Testis (tissue), 3 donors: ENCODE data around the gene POR. TPM values are rescaled to one million over a fixed set of nuclear protein-coding genes. Genes with fewer than 3 reads are reported as not detected.

ENCODE experiments used
- DNase-seq: peaks from one replicate; pipeline ENCODE4 v3.0.0-alpha.2; 2019
- H3K27ac ChIP-seq, 2 donors: fragments of 200-600 bp; sonication (generic); one replicate each; pipeline ENCODE4 v1.5.1; 2019
- H3K27me3 ChIP-seq: fragments of 200-600 bp; sonication (generic); one replicate; pipeline ENCODE4 v1.5.1; 2019
- H3K36me3 ChIP-seq: fragments of 200-600 bp; sonication (generic); one replicate; pipeline ENCODE4 v1.5.1; 2017; ENCODE audit warnings: low read depth; ENCODE audit errors: missing control alignments
- H3K4me1 ChIP-seq: fragments of 200-600 bp; sonication (generic); one replicate; pipeline ENCODE4 v1.5.1; 2019
- H3K4me3 ChIP-seq, 2 donors: fragments of 200-600 bp; sonication (generic); one replicate each; pipeline ENCODE4 v1.5.1; 2017 to 2019
- H3K9me3 ChIP-seq: fragments of 200-600 bp; sonication (generic); one replicate; pipeline ENCODE4 v1.5.1; 2017
- CTCF ChIP-seq, 3 experiments: fragments of 450-650 bp in 2 of 3; fragments of 200-600 bp in 1 of 3; sonication (generic) in 1 of 3; IDR thresholded peaks; one replicate each; pipeline ENCODE4 v1.5.1; 2016 to 2019; ENCODE audit warnings: antibody characterized with exemption in 3 of 3, mild to moderate bottlenecking in 2 of 3, moderate library complexity in 1 of 3
- POLR2A ChIP-seq: fragments of 450-650 bp; IDR thresholded peaks from one replicate; pipeline ENCODE4 v1.6.1; 2017; ENCODE audit warnings: antibody characterized with exemption, mild to moderate bottlenecking, moderate library complexity
- WGBS, 2 donors: methylation state at CpG; one replicate each; pipeline ENCODE4 v1.1.5; 2018; 5-methylcytosine and 5-hydroxymethylcytosine counted together
- intact Hi-C: fragments of 100-400 bp; cut with DNase I; formaldehyde crosslinking; loops from one replicate; pipeline ENCODE4 v1.15.1; 2023; ENCODE audit warnings: low total_unique reads
- polyA plus RNA-seq: library from polyadenylated mRNA; stranded (reverse); fragments of 350-450 nt; fragmentation: Illumina TruSeq; extraction: RNeasy Lipid Tissue Mini Kit (QIAGEN cat#74804); gene quantifications from one replicate; pipeline ENCODE4 v1.2.3, GENCODE V29; 2014; ENCODE audit warnings: low read depth, low replicate concordance; ENCODE audit not compliant: insufficient read depth
- total RNA-seq, 2 donors: library from RNA; depleted of rRNA; stranded (reverse); fragments of >200 nt; gene quantifications; one replicate each; pipeline ENCODE4 v1.2.3, GENCODE V29; 2016

Gene POR
- total and polyA plus RNA-seq, 3 donors from 2014 or later, result 98.5 to 169 (median 122) TPM

- TF ChIP-seq POLR2A (no peak), CTCF (IDR thresholded peaks at IDR 0.05) (no peak)
- intact Hi-C loops, result no loop called here
- Histone ChIP-seq H3K27me3 (no peaks in the 10 kb centered on the region), H3K4me3 (no peak overlapping the region), H3K4me1 (peaks cover 11% of the 10 kb centered on the region), H3K27ac (no peak overlapping the region), H3K36me3 (no peaks in the 10 kb centered on the region), H3K9me3 (no peaks in the 10 kb centered on the region)
- DNase-seq, result no peak
- WGBS, 2 donors, result 92% methylated on average over 21 of the region's 21 CpGs
Observed at GRCh38 chr7:75875113-75876080, 39.6 kb upstream of the POR start.

- H3K9me3 ChIP-seq, result no peaks in the 10 kb centered on the region
- WGBS, 2 donors, result 79% methylated on average over 11 of the region's 11 CpGs
- no peak for DNase-seq
- H3K36me3 ChIP-seq, result no peaks in the 10 kb centered on the region
- no peak overlapping the region for H3K27ac ChIP-seq
- no peak overlapping the region for H3K4me3 ChIP-seq
- TF ChIP-seq CTCF (IDR thresholded peaks at IDR 0.05) (no peak), POLR2A (no peak)
- H3K4me1 ChIP-seq, result peaks cover 11% of the 10 kb centered on the region
- intact Hi-C loops, result no loop called here
- H3K27me3 ChIP-seq, result no peaks in the 10 kb centered on the region
Observed at GRCh38 chr7:75876126-75876881, 38.7 kb upstream of the POR start.

GRCh38 chr7:75878312-75878768, 36.6 kb upstream of the POR start:
- H3K27me3 ChIP-seq, result no peaks in the 10 kb centered on the region
- DNase-seq, result no peak
- H3K4me3 ChIP-seq, result peak overlapping the region; percentile 90 to 92
- no peaks in the 10 kb centered on the region for H3K36me3 ChIP-seq
- H3K27ac ChIP-seq, result peak overlapping the region; percentile 89 to 94
- 5 to 7% methylated on average over 10 of the region's 10 CpGs for WGBS, 2 donors
- no peak for TF ChIP-seq POLR2A
- TF ChIP-seq CTCF (IDR thresholded peaks at IDR 0.05), result no peak
- intact Hi-C loops, result no loop called here
- H3K4me1 ChIP-seq, result peaks cover 6% of the 10 kb centered on the region
- no peaks in the 10 kb centered on the region for H3K9me3 ChIP-seq

- Histone ChIP-seq H3K27ac (peak within 1 kb of the TSS; percentile 89 to 94), H3K27me3 (no peaks in the 10 kb centered on the region), H3K9me3 (no peaks in the 10 kb centered on the region), H3K4me3 (peak within 1 kb of the TSS; percentile 90 to 92), H3K36me3 (no peaks in the 10 kb centered on the region), H3K4me1 (peaks cover 6% of the 10 kb centered on the region)
- peak; percentile 95 for DNase-seq
- WGBS, 2 donors, result 0 to 1% methylated on average over 29 to 55 of the region's 65 CpGs
- peak; percentile 86 for TF ChIP-seq POLR2A
- TF ChIP-seq CTCF (IDR thresholded peaks at IDR 0.05), result no peak
- intact Hi-C loops, result no loop called here
Observed at GRCh38 chr7:75878769-75879611, 36.0 kb upstream of the POR start, which contains the start of gene RHBDD2. Gene RHBDD2, plus strand, starts transcription at chr7:75879034. Its CDS starts 49 bp downstream, at chr7:75879083.
